Peyer's patch (tissue), 4 donors: ENCODE measurements around the gene SLC39A6.

Experiments used
- CTCF ChIP-seq, 6 experiments: fragments of 450-650 bp in 4 of 6; fragments of 200-600 bp in 2 of 6; sonication (generic) in 1 of 6; IDR thresholded peaks; one replicate each; pipeline ENCODE4 v1.5.1; 2017 to 2019; ENCODE audit warnings: antibody characterized with exemption in 6 of 6, mild to moderate bottlenecking in 3 of 6, moderate library complexity in 1 of 6
- POLR2A ChIP-seq, 2 donors: fragments of 450-650 bp; IDR thresholded peaks; one replicate each; pipeline ENCODE4 v1.5.1; 2017; ENCODE audit warnings: antibody characterized with exemption in 2 of 2, mild to moderate bottlenecking in 2 of 2, moderate library complexity in 2 of 2

- no peak for TF ChIP-seq CTCF (IDR thresholded peaks at IDR 0.05)
- TF ChIP-seq POLR2A (IDR thresholded peaks at IDR 0.05) = no peak
These were observed 31.8 kb upstream of the SLC39A6 start for GRCh38 chr18:36160959-36161371.
